Adrenal gland (tissue), 19 donors: ENCODE measurements around the gene AMN. TPM values are rescaled to one million over a fixed set of nuclear protein-coding genes. Genes with fewer than 3 reads are reported as not detected.
"Not testable (repeated sequence)": the region's sequence is repeated elsewhere in the genome, so short reads cannot be mapped to it uniquely, and the experiment has no call there.

Source experiments
- DNase-seq, 7 donors: peaks; one replicate each; pipeline ENCODE4 v3.0.0-alpha.2; 2019 to 2020
- H3K27ac ChIP-seq, 5 donors: fragments of 200-600 bp; sonication (generic) in 4 of 5; 1 replicate in 3 of 5; 2 replicates in 2 of 5; pipeline versions ENCODE4 v1.5.1 to v1.8.0; 2016 to 2020; ENCODE audit warnings: mild to moderate bottlenecking in 1 of 5
- H3K27me3 ChIP-seq: fragments of 200-600 bp; 2 replicates; pipeline ENCODE4 v1.8.0; 2021
- H3K36me3 ChIP-seq, 2 donors: fragments of 200-600 bp; replicated peaks in 1 of 2; 1 replicate in 1 of 2; 2 replicates in 1 of 2; pipeline versions ENCODE4 v1.5.1 to v1.8.0; 2018 to 2022
- H3K4me1 ChIP-seq, 2 donors: fragments of 200-600 bp; replicated peaks in 1 of 2; 1 replicate in 1 of 2; 2 replicates in 1 of 2; pipeline versions ENCODE4 v1.5.1 to v1.8.0; 2018 to 2021
- H3K4me3 ChIP-seq, 4 donors: fragments of 200-600 bp; sonication (generic) in 3 of 4; one replicate each; pipeline ENCODE4 v1.5.1; 2016 to 2018
- H3K9me3 ChIP-seq, 3 donors: fragments of 200-600 bp; sonication (generic) in 1 of 3; replicated peaks in 1 of 3; 1 replicate in 2 of 3; 2 replicates in 1 of 3; pipeline versions ENCODE4 v1.5.1 to v1.8.0; 2016 to 2021
- POLR2A ChIP-seq, 2 donors: fragments of 450-650 bp; IDR thresholded peaks; one replicate each; pipeline ENCODE4 v1.6.1; 2017; ENCODE audit warnings: antibody characterized with exemption in 2 of 2, mild to moderate bottlenecking in 2 of 2, moderate library complexity in 1 of 2
- WGBS, 4 donors: extraction: QIAGEN DNeasy Blood & Tissue Kit in 2 of 4; methylation state at CpG; one replicate each; pipeline versions ENCODE4 v1.1.5 to v1.1.7; 2013 to 2017; 5-methylcytosine and 5-hydroxymethylcytosine counted together
- intact Hi-C, 2 donors: fragments of 100-400 bp; cut with DNase I; formaldehyde crosslinking; loops; one replicate each; pipeline versions ENCODE4 v1.14.1 to v1.15.0; 2022 to 2023
- long read RNA-seq, 10 donors: library from polyadenylated mRNA in 3 of 10; unstranded in 2 of 10; stranded (forward) in 1 of 10; transcript quantifications; one replicate each; pipeline ENCODE4 v2.0.0 and lab custom pipeline, GENCODE V29; 2021 to 2026
- polyA plus RNA-seq, 3 donors: library from polyadenylated mRNA; stranded (reverse); fragments of 200-250 nt in 2 of 3; fragments of 350-450 nt in 1 of 3; fragmentation: Illumina TruSeq in 1 of 3; extraction: RNeasy Lipid Tissue Mini Kit (QIAGEN cat#74804) in 1 of 3; gene quantifications; one replicate each; pipeline ENCODE4 v1.2.3, GENCODE V29; 2013 to 2014
- total RNA-seq, 9 donors: library from RNA; depleted of rRNA in 4 of 9; stranded (reverse); fragments of >200 nt in 4 of 9; fragments of 120-200 nt in 1 of 9; fragmentation: NEBNext Ultra II Directional in 1 of 9; extraction: Animal tissue kit (Norgen Biotek cat#: 25700) in 1 of 9; gene quantifications; one replicate each; pipeline versions ENCODE4 v1.1.0 to v1.2.4, GENCODE V29; 2013 to 2023
- TF ChIP-seq, protein P1 (sequence below), 6 experiments: fragments of 450-650 bp in 4 of 6; fragments of 200-600 bp in 2 of 6; sonication (generic) in 1 of 6; IDR thresholded peaks; 1 replicate in 5 of 6; 2 replicates in 1 of 6; pipeline versions ENCODE4 v1.5.1 to v1.8.0; 2016 to 2021; ENCODE audit warnings: antibody characterized with exemption in 6 of 6, mild to moderate bottlenecking in 2 of 6, moderate library complexity in 1 of 6
- donor health status: healthy with polysubstance abuse.
- donor health status: Bipolar disorder and iron deficiency.
- donor health status: DM: yes; HTN: yes; CAD: no.
- donor health status: DM: no; HTN: no; CAD: no.
- donor health status: DM: no; HTN: no; CAD: no.
- donor health status: DM: yes; HTN: yes; CAD: no.

The AMN gene
- under 1 TPM in 6 of 9 donors, not detected in 3; 0.07 to 0.65 (median 0.31) TPM for total RNA-seq
- polyA plus RNA-seq: 1 to 10 TPM in 1 of 3 donors, under 1 TPM in 1, not detected in 1; 0.48 to 3.6 TPM
- long read RNA-seq, donor 1: 0 reads
- long read RNA-seq, donor 2: 0 reads
- long read RNA-seq, donor 3: 0 reads
- long read RNA-seq, donor 4: 0 reads
- long read RNA-seq, donor 5, partial matches to known transcripts: 1 of 2 reads
- long read RNA-seq, donor 5, other reads (novel, unspliced or antisense): 1 of 2 reads
- long read RNA-seq, donor 6: 0 reads
- long read RNA-seq, donor 7: 0 reads
- long read RNA-seq, donor 8, transcript AMN-201 (12 exons, 1,907 nt): major isoform, 6 of 6 reads
- long read RNA-seq, donor 8, partial matches to known transcripts: 0 of 6 reads
- long read RNA-seq, donor 8, other reads (novel, unspliced or antisense): 0 of 6 reads
- long read RNA-seq, donor 9: 0 reads
- long read RNA-seq, donor 10, partial matches to known transcripts: 0 of 1 reads
- long read RNA-seq, donor 10, other reads (novel, unspliced or antisense): 0 of 1 reads

GRCh38 chr14:102922490-102923200 is at the start of gene AMN:
TSS of gene AMN (plus strand) at chr14:102922663. CDS start at chr14:102922689, 26 bp downstream.
- intact Hi-C loops: no loop called here
- no peak within 1 kb of the TSS for H3K27ac ChIP-seq
- WGBS, 4 donors: 11 to 51% (median 22%) methylated on average over 6 to 56 of the region's 56 CpGs
- TF ChIP-seq, protein P1, sequence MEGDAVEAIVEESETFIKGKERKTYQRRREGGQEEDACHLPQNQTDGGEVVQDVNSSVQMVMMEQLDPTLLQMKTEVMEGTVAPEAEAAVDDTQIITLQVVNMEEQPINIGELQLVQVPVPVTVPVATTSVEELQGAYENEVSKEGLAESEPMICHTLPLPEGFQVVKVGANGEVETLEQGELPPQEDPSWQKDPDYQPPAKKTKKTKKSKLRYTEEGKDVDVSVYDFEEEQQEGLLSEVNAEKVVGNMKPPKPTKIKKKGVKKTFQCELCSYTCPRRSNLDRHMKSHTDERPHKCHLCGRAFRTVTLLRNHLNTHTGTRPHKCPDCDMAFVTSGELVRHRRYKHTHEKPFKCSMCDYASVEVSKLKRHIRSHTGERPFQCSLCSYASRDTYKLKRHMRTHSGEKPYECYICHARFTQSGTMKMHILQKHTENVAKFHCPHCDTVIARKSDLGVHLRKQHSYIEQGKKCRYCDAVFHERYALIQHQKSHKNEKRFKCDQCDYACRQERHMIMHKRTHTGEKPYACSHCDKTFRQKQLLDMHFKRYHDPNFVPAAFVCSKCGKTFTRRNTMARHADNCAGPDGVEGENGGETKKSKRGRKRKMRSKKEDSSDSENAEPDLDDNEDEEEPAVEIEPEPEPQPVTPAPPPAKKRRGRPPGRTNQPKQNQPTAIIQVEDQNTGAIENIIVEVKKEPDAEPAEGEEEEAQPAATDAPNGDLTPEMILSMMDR (IDR thresholded peaks at IDR 0.05): no peak
- no peaks in the 10 kb centered on the region for H3K36me3 ChIP-seq
- peaks cover 3% of the 10 kb centered on the region for H3K27me3 ChIP-seq
- no peaks in the 10 kb centered on the region for H3K9me3 ChIP-seq
- DNase-seq: no peak
- peaks cover 0 to 11% of the 10 kb centered on the region in 2 donors for H3K4me1 ChIP-seq
- H3K4me3 ChIP-seq: peak within 1 kb of the TSS in 1 of 4 donors; percentile 14

DNA sequence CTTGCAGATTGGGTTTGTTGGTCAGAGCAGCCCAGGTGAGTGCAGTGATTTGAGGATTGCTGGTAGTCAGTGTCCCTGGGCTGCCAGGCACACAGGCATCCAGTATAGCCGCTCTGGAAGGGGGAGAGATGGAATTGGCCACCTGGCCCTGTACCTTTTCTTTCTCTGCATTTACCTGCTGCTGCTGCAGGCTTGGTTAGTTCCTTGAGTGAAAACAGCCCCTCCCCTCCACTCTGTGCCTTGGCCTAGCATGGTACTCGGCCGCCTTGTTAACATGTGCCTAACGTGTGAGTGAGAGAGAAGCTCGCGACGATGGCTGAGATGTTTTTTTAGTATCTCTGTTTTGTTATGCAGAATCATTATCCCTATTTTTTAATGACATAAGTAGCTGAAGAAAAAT is 49.3 kb upstream of the AMN start:
- Histone ChIP-seq H3K27ac (no peak overlapping the region), H3K4me1 (no peaks in the 10 kb centered on the region), H3K27me3 (no peaks in the 10 kb centered on the region), H3K4me3 (no peak overlapping the region), H3K9me3 (no peaks in the 10 kb centered on the region), H3K36me3 (peaks cover 0 to 30% of the 10 kb centered on the region in 2 donors)
- intact Hi-C loops: no loop called here
- no peak for DNase-seq
- TF ChIP-seq, protein P1 (IDR thresholded peaks at IDR 0.05): no peak
- TF ChIP-seq POLR2A (IDR thresholded peaks at IDR 0.05): no peak
- WGBS, 4 donors: 87 to 97% (median 92%) methylated on average over 7 of the region's 7 CpGs

DNA sequence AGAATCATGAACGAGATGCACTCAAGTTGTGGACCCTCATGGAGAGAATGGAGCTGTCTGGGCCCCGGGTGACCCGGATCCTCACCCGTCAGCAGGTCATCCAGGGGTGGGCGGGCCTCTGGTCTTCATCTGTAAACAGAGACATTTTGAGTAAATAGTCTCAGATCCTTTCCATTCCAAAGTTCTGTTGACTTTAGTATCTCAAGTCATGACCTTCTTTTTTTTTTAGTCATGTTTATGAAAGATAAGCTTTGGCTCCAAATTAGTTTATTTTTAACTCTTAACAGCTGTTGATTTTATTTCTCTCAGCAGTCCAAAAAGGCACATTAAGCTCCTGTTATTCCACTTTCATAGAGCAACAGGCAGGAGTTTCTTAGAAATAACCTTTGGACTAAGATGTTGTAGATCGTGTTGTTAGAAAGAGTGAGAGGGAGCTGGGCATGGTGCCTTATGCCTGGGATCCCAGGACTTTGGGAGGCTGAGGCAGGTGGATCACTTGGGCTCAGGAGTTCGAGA is 48.9 kb upstream of the AMN start:
- Histone ChIP-seq H3K27me3 (no peaks in the 10 kb centered on the region), H3K27ac (no peak overlapping the region), H3K4me3 (no peak overlapping the region), H3K36me3 (peaks cover 0 to 30% of the 10 kb centered on the region in 2 donors), H3K9me3 (no peaks in the 10 kb centered on the region), H3K4me1 (no peaks in the 10 kb centered on the region)
- 68 to 80% (median 77%) methylated on average over 7 of the region's 7 CpGs for WGBS, 4 donors
- no peak for DNase-seq
- intact Hi-C loops: no loop called here
- no peak for TF ChIP-seq POLR2A (IDR thresholded peaks at IDR 0.05)
- TF ChIP-seq, protein P1 (IDR thresholded peaks at IDR 0.05): no peak

- Histone ChIP-seq H3K4me1 (no peaks in the 10 kb centered on the region), H3K36me3 (peaks cover 0 to 27% of the 10 kb centered on the region in 2 donors), H3K4me3 (no peak overlapping the region), H3K27ac (no peak overlapping the region), H3K27me3 (no peaks in the 10 kb centered on the region), H3K9me3 (no peaks in the 10 kb centered on the region)
- TF ChIP-seq, protein P1 (IDR thresholded peaks at IDR 0.05): no peak
- no peak for TF ChIP-seq POLR2A (IDR thresholded peaks at IDR 0.05)
- intact Hi-C loops: no loop called here
- WGBS, 4 donors: 86 to 94% (median 92%) methylated on average over 2 of the region's 2 CpGs
- no peak for DNase-seq
Measured at GRCh38 chr14:102875652-102876051, 46.8 kb upstream of the AMN start.

GRCh38 chr14:102877511-102877910 is 45.0 kb upstream of the AMN start:
- intact Hi-C loops, H3K4me1 ChIP-seq: not testable (repeated sequence)
- peaks cover 0 to 11% of the 10 kb centered on the region in 2 donors for H3K36me3 ChIP-seq

More at GRCh38 chr14:102877511-102877910, 45.0 kb upstream of the AMN start:
- 96 to 98% (median 98%) methylated on average over 10 of the region's 10 CpGs for WGBS, 4 donors
- DNase-seq, H3K27ac ChIP-seq, H3K27me3 ChIP-seq, H3K4me3 ChIP-seq, H3K9me3 ChIP-seq: not testable (repeated sequence)
